Measurements from ENCODE around the gene INTS1.

The INTS1 gene

DNA sequence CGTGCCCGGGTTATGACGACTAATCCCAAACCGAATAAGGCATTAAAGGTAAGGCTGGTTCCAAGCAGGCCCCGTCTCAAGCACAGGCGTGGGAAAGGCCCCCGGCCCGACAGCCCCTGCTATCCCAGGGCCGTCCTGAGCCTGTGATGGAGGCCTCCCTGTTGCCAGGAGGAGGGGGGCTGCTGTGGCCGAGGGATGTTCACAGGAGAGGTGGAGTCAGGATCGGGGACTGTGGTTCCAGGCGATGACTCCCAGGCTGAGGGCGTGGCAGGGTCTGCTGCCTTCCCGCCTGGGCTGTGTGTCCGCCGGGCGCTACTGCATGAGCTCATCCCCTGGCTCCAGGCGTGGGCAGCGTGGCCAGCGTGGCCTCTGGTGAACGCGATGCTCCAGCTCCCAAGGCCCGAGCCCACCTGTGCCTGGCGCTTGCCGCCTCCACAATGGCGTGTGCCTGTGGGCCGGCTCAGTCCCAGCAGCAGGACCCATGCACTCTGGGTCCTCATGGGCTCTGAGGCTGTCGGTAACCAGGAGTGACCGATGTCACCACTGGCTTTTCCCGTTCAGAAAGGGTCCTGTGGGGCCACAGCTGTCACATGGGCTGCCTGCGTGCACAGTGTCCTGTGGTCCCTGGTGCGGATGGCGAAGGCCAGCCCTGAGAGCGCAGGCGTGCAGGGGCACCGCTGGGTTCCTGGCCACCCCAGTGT lies 35.1 kb upstream of the INTS1 start:
- TF ChIP-seq JUND (IDR thresholded peaks at IDR 0.05; ENCODE audit: low read depth), result no peak
- DNase-seq (ENCODE audit: low read depth in 1 of 2, low spot score in 1 of 2), result no peak
- in situ Hi-C loops (cut with HindIII; ENCODE audit: low pct_unique_long_range_greater_than_20kb, low sequenced_read_pairs), result no loop called here

DNA sequence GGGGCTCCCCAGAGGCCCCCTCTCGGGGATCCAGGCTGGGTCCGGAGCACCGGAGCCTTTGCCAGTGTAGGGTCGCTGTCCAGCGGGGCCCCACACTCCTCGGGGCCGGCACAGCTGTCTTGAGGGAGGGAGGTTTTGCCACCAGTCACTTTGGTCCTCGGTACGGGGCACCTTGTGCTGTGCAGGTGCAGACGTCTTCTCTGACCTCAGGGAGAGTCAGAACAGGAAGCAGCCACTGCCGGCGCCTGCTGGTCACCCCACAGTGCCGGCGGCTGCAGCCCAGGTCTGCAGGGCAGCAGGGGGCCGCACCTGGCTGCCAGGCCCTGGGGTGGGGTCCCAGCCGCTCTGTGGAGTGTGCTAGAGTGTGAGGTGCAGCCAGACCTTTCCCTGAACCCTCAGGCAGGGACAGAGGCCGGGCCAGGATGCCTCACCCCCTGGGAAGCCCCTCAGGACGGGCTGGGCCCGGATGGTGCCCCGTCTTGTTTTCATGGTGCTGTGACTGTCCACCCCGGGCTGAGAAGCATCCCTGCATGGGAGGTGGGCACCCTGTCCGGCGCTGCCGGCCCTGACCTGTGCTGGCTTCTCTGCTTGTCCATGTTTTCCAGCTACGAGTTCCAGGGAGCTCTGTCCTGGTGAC lies 34.5 kb upstream of the INTS1 start:
- DNase-seq (ENCODE audit: low read depth in 1 of 2, low spot score in 1 of 2), result no peak
- in situ Hi-C loops (cut with HindIII; ENCODE audit: low pct_unique_long_range_greater_than_20kb, low sequenced_read_pairs), result no loop called here
- no peak for TF ChIP-seq JUND (IDR thresholded peaks at IDR 0.05; ENCODE audit: low read depth)

DNA sequence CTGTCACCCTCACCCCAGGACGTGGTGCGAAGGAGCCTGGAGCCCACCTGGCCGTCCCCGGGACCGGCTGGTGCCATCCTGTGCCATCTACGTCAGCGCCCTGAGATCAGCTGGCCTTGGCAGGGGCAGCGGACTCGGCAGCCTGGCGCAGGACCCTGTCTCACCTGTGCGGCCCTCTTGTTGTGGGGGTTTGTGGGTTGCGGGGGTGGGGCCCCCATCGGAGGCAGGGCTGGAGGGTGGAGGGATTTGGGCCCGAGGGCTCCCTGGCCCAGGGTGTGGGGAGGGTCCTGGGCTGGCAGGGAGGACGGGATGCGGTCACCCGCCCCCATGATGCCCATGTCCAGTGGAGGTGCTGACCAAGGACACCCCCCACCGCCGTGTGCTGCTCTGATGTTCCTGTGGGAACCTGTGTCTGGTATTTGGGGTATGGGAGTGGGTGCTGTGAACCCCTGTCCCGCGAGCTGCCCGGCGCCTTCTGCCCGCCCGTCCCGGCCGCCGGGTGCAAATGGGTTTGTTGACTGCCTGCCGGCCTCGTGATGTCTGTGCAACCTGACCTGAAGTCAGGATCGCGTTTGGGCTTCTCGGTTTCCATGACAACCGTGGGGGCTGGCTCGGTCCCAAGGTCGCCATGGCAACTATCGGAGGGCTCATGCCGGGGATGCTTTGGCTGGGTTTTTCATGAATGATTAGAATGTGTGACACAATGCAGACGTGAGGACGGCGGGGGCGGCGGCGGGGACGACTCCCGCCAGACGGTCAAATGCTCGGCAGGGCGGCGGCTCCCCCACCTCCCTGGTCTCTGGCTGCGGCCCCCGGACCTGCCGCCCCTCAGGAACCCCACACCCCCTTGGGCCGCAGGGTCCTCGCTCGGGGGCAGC lies 33.6 kb upstream of the INTS1 start:
- in situ Hi-C loops (cut with HindIII; ENCODE audit: low pct_unique_long_range_greater_than_20kb, low sequenced_read_pairs), result no loop called here
- no peak for TF ChIP-seq JUND (IDR thresholded peaks at IDR 0.05; ENCODE audit: low read depth)
- peak in 1 of 2 experiments; percentile 81 for DNase-seq (ENCODE audit: low read depth in 1 of 2, low spot score in 1 of 2)

DNA sequence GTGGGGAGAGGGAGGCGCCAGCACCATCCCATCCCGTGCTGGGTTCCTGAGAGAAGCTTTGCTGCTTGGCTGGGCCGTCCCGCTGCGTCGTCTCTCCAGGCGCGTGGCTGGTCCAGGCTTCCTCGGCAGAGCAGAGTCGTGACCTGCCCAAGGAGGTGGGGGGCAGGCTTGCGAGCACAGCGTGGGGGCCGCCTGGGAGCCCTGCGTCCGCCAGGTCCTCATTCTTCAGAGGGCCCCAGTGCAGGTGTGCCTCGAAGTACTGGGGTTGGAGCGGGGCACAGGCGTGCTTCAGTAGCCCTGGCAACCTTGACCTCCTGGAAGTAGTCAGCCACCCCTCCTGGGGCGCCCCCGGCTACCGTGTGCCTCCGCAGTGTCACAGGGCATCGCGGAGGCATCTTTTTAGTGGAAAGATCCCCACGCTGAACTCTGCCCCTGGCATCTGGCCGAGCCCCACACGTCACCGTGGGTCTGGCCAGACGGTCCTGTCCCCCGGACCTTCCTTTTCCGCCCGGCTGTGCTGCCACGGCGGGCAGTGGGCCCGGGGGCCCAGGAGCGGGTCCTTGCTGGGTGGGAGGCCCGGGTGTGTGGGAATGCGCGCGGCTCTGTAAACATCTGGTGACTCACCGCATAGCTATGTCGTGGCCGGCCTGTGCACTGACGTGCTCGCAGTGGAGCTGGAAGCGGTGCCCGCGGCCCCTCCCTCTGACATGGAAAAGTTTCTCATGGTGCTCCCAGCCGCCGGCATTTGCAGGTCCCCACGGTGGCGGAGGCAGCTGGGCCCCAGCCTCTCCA lies 32.8 kb upstream of the INTS1 start:
- peak; percentile 98 for TF ChIP-seq JUND (IDR thresholded peaks at IDR 0.05; ENCODE audit: low read depth)
- peak; percentile 97 to 98 for DNase-seq (ENCODE audit: low read depth in 1 of 2, low spot score in 1 of 2)
- in situ Hi-C loops (cut with HindIII; ENCODE audit: low pct_unique_long_range_greater_than_20kb, low sequenced_read_pairs), result no loop called here

DNA sequence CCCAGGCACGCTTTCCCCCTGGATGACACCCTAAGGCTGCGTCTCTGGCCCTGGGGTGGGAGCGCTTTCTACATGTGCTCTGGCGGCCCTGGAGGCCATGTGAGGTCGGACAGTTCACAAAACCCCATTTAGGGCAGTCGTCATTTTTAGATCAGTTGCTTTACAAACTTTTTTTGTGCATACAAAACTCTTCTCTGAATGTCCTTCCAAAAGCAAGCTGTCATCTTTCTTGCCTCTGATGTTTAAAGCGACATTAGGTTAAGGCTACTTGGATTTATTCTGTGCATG lies 32.2 kb upstream of the INTS1 start:
- TF ChIP-seq JUND (IDR thresholded peaks at IDR 0.05; ENCODE audit: low read depth), result no peak
- in situ Hi-C loops (cut with HindIII; ENCODE audit: low pct_unique_long_range_greater_than_20kb, low sequenced_read_pairs), result no loop called here
- no peak for DNase-seq (ENCODE audit: low read depth in 1 of 2, low spot score in 1 of 2)

DNA sequence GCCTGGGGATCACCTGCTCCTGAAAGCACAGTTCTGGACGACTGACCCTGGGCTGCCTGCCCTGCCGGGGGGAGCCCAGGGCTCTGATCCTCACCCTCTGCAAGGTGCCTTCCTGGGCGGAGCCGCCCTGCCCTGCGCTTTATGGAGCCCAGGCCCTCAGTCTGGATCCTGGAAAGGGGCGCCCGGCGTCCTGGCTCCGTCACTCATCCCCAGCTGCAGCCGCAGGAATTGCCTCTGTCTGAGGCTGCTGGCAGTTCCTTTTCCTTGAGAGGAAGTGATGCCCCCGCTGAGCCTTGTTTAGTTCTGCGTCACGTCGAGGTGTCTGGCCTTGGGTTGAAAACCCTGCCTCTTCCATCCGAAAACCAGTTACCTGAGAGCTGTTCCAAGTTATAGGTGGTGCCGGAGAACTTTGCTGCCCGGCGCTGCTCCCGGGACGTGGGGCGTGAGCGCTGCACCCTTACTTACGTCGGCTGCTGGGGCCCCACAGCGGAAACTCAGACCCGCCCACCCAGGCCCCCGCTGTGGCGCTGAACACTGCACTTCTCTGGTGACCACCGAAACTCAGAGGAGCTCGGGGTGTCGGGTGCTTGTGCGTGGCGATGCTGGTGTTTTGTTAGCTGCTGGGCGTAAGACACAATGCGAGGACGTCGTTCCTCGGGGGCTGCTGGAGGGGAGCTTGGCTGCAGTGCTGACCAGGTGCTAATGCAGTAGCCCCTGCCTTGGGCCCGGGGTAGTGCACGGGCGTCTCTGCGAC lies 31.7 kb upstream of the INTS1 start:
- in situ Hi-C loops (cut with HindIII; ENCODE audit: low pct_unique_long_range_greater_than_20kb, low sequenced_read_pairs), result no loop called here
- no peak for TF ChIP-seq JUND (IDR thresholded peaks at IDR 0.05; ENCODE audit: low read depth)
- DNase-seq (ENCODE audit: low read depth in 1 of 2, low spot score in 1 of 2), result no peak

DNA sequence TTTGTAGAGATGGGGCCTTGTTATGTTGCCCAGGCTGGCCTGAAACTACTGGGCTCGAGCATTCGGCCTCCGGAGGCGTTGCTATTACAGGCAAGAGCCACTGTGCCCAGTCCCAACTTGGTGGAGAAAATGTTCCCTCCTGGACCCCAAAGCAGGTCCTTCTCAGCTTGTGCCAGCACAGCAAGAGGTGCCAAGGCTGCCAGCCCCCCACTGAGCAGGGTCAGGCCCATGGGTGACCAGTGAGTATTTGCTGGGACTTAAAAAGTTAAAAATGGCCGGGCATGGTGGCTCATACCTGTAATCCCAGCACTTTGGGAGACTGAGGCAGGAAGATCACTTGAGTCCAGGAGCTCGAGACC lies 30.9 kb upstream of the INTS1 start:
- no peak for DNase-seq (ENCODE audit: low read depth in 1 of 2, low spot score in 1 of 2)
- in situ Hi-C loops (cut with HindIII; ENCODE audit: low pct_unique_long_range_greater_than_20kb, low sequenced_read_pairs), result no loop called here
- no peak for TF ChIP-seq JUND (IDR thresholded peaks at IDR 0.05; ENCODE audit: low read depth)

DNA sequence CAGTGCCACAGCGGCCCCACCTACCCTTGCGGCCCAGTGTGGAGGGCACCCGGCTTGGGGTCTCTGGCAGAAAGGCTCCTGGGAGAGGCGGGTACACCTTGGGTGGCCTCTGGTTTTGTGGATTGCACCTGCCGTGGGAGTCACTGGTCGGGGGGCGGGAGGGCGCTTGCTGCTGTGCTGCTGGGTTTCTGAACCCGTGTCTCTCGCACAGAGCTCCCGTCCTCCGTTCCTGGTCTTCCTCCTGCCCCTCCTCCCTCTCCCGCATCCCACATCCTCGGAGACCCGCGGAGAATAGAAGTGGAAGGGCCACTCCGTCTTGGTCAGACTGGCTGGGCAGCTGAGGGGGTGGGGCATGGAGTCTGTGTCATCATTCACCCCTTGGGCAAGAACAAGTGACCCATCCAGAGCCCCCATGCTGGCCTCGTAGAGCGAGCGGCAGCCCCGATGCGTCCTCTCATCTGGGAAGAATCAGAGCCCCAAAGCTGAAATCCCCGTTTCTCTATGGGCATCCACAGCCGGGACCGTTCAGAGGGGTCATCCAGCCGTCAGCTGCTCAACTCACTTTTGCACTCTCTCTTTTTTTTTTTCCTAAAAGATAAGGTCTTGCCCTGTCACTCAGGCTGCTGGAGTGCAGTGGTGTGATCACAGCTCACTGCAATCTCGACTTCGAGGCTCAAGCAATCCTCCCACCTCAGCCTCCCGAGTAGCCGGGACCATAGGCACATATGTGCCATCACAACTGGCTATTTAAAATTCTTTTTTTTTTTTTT lies 30.3 kb upstream of the INTS1 start:
- in situ Hi-C loops (cut with HindIII; ENCODE audit: low pct_unique_long_range_greater_than_20kb, low sequenced_read_pairs), result no loop called here
- no peak for TF ChIP-seq JUND (IDR thresholded peaks at IDR 0.05; ENCODE audit: low read depth)
- no peak for DNase-seq (ENCODE audit: low read depth in 1 of 2, low spot score in 1 of 2)

DNA sequence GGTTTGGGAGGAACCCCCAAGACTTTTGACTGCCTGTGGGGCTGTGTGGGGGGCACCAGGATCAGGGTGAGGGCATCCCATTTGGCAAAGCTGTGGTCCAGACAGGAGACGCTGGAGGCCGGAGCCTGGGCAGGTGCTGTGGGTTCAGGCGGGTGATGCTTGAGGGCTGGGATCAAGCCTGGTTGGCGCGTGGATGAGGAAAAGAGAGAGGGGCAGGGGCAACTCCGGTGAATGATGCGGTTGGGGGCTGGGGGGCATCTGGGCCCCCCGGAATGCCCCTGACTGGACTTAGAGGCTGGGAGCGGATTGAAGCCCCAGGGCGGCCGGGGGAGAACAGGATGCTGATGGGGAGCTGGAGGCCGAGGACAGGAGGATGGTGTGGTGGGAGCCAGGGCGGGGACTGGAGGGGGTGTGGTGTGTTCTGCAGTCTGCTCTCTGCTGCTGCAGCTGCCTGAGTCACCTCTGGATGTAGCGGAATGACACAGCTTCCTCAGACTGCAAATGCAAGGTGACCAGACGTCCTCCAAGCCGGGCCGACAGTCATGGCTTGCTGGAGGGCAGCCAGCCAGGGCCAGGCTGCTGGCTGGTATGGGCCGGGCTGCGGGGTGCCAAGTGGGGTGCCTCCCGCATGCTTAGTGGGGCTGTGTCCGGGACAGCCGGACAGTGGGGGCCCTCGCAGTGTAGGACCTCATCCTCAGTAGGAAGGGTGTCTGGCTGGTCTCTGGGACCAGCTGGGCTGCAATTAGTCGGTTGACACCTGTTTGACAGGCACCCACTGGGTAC lies 29.5 kb upstream of the INTS1 start:
- TF ChIP-seq JUND (IDR thresholded peaks at IDR 0.05; ENCODE audit: low read depth), result no peak
- in situ Hi-C loops (cut with HindIII; ENCODE audit: low pct_unique_long_range_greater_than_20kb, low sequenced_read_pairs), result no loop called here
- no peak for DNase-seq (ENCODE audit: low read depth in 1 of 2, low spot score in 1 of 2)

DNA sequence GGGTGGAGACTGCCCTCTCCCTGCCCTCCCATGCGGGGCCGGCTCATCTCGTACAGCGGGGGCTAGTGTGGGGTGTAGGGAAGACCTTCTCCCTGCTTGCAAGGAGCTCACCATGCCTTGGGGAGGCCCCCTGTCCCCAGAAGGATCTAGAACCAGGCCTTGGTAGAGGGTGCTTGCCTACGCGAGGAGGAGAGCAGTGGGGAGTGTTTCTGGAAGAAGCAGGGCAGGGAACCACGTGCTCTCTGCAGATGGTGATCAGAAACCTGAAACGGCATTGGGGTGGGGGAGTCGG lies 29.0 kb upstream of the INTS1 start:
- no peak for TF ChIP-seq JUND (IDR thresholded peaks at IDR 0.05; ENCODE audit: low read depth)
- DNase-seq (ENCODE audit: low read depth in 1 of 2, low spot score in 1 of 2), result no peak
- in situ Hi-C loops (cut with HindIII; ENCODE audit: low pct_unique_long_range_greater_than_20kb, low sequenced_read_pairs), result no loop called here
